Fibroblast of lung (primary cell): ENCODE results near the gene BCAS3. TPM values are rescaled to one million over a fixed set of nuclear protein-coding genes. Genes with fewer than 3 reads are reported as not detected.
A peak's percentile ranks its signal among the peaks of the same experiment; 100 is the strongest.

Experiments used
- DNase-seq, 2 donors: peaks; one replicate each; pipeline versions ENCODE4 v3.0.0 to v3.0.0-alpha.2; 2010; ENCODE audit warnings: low read depth in 2 of 2
- H2AFZ ChIP-seq: 2 replicates; pipeline ENCODE4 v1.5.1; 2012; ENCODE audit warnings: low read length, control low read depth, inconsistent platforms
- H3K27ac ChIP-seq: 2 replicates; pipeline ENCODE4 v1.5.1; 2011; ENCODE audit warnings: low read length, control low read depth; ENCODE audit not compliant: insufficient read depth
- H3K27me3 ChIP-seq: 2 replicates; pipeline ENCODE4 v1.5.1; 2011; ENCODE audit warnings: mild to moderate bottlenecking, low read length; ENCODE audit not compliant: control insufficient read depth, insufficient read depth
- H3K36me3 ChIP-seq: 2 replicates; pipeline ENCODE4 v1.5.1; 2011; ENCODE audit warnings: low read length; ENCODE audit not compliant: control insufficient read depth, insufficient read depth
- H3K4me1 ChIP-seq: 2 replicates; pipeline ENCODE4 v1.5.1; 2011; ENCODE audit warnings: low read length; ENCODE audit not compliant: control insufficient read depth, insufficient read depth; ENCODE audit errors: extremely low read depth
- H3K4me2 ChIP-seq: 2 replicates; pipeline ENCODE4 v1.5.1; 2011; ENCODE audit warnings: low read length, control low read depth; ENCODE audit not compliant: insufficient read depth; ENCODE audit errors: extremely low read depth
- H3K4me3 ChIP-seq, 4 experiments: fragments of 200-600 bp in 1 of 4; sonication (generic) in 1 of 4; replicated peaks in 1 of 4; 2 replicates each; pipeline ENCODE4 v1.5.1; 2011 to 2016; ENCODE audit warnings: low read length in 4 of 4, low read depth in 3 of 4, mild to moderate bottlenecking in 3 of 4, control low read depth in 2 of 4, inconsistent platforms in 1 of 4, mixed read lengths in 1 of 4; ENCODE audit not compliant: insufficient read depth in 1 of 4; ENCODE audit errors: control extremely low read depth in 1 of 4
- H3K79me2 ChIP-seq: 2 replicates; pipeline ENCODE4 v1.5.1; 2012; ENCODE audit warnings: mild to moderate bottlenecking, low read length, inconsistent platforms; ENCODE audit not compliant: control insufficient read depth, insufficient read depth
- H3K9ac ChIP-seq: 2 replicates; pipeline ENCODE4 v1.5.1; 2011; ENCODE audit warnings: mild to moderate bottlenecking, low read length, control low read depth; ENCODE audit not compliant: insufficient read depth
- H3K9me3 ChIP-seq: 2 replicates; pipeline ENCODE4 v1.5.1; 2012; ENCODE audit warnings: low read depth, low read length; ENCODE audit not compliant: control insufficient read depth, insufficient read depth
- H4K20me1 ChIP-seq: 2 replicates; pipeline ENCODE4 v1.5.1; 2011; ENCODE audit warnings: low read length; ENCODE audit not compliant: control insufficient read depth, insufficient read depth; ENCODE audit errors: extremely low read depth
- EZH2 ChIP-seq: IDR thresholded peaks from 2 replicates; pipeline ENCODE4 v1.5.1; 2012; ENCODE audit warnings: low read length, control low read depth, mild to moderate bottlenecking; ENCODE audit errors: missing control alignments
- polyA plus RNA-seq, 2 donors: library from polyadenylated mRNA; depleted of rRNA in 1 of 2; stranded (reverse) in 1 of 2; unstranded in 1 of 2; fragments of >200 nt; gene quantifications; 2 replicates each; pipeline ENCODE4 v1.2.1, GENCODE V29; 2011 to 2012; ENCODE audit warnings: missing spikeins in 1 of 2
- total RNA-seq: library from RNA; depleted of rRNA; stranded (reverse); fragments of >200 nt; gene quantifications from 2 replicates; pipeline ENCODE4 v1.2.1, GENCODE V29; 2014
- TF ChIP-seq, protein P1 (sequence below), 2 donors: IDR thresholded peaks in 1 of 2; conservative IDR thresholded peaks in 1 of 2; 1 replicate in 1 of 2; 2 replicates in 1 of 2; pipeline ENCODE4 v1.5.1; 2011 to 2012; ENCODE audit warnings: low read length in 2 of 2, control low read depth in 1 of 2, inconsistent platforms in 1 of 2, low read depth in 1 of 2, mild to moderate bottlenecking in 1 of 2

Gene BCAS3
- total and polyA plus RNA-seq, 2 donors (not counting 1 experiment from before 2014, with no cell fraction given) = 9.9 to 43.6 TPM

DNA sequence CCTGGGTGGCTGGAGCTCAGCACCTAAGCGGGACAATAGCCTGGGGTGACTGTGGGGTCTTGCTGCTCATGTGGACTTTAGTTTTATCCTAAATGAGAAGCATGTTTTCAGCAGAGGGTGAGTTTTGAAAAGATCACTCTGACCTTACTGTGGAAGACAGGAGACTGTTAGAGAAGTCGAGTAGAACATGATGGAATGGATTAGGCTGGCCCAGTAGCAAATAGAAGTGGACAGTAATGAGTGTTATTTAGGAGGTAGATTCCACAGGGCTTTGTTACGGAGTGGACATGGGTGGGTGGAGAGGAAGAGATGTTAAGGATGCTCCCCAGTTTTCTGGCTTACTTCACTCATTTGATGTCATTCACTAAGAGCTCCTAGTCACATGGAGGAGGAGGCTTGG is 648.7 kb downstream of the BCAS3 start:
- Histone ChIP-seq H2AFZ (no peak overlapping the region), H3K4me2 (no peak overlapping the region)

DNA sequence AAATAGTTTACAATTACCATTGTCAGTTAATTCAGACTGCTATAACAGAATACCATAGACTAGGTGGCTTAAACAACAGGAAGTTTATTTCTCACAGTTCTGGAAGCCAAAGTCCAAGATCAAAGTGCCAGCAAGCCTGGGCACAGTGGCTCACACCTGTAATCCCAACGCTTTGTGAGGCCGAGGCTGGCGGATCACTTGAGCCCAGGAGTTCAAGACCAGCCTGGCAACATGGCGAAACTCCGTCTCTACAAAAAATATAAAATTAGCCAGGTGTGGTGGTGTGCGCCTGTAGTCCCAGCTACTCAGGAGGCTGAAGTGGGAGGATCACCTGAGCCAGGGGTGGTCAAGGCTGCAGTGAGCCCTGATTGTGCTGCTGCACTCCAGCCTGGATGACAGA is 650.7 kb downstream of the BCAS3 start:
- H3K27ac ChIP-seq = no peak overlapping the region
- H4K20me1 ChIP-seq = no peaks in the 10 kb centered on the region
- H3K79me2 ChIP-seq = no peaks in the 10 kb centered on the region
- H3K27me3 ChIP-seq = no peaks in the 10 kb centered on the region
- no peak overlapping the region for H3K4me2 ChIP-seq
- TF ChIP-seq EZH2 = no peak
- no peak overlapping the region for H3K9ac ChIP-seq
- DNase-seq = no peak
- no peak overlapping the region for H2AFZ ChIP-seq
- H3K36me3 ChIP-seq = no peaks in the 10 kb centered on the region
- no peaks in the 10 kb centered on the region for H3K9me3 ChIP-seq
- peaks cover 23% of the 10 kb centered on the region for H3K4me1 ChIP-seq
- H3K4me3 ChIP-seq = no peak overlapping the region

More for the DNA sequence above, 648.7 kb downstream of the BCAS3 start:
- H3K4me3 ChIP-seq = no peak overlapping the region
- H3K36me3 ChIP-seq = no peaks in the 10 kb centered on the region
- no peaks in the 10 kb centered on the region for H4K20me1 ChIP-seq
- H3K9me3 ChIP-seq = no peaks in the 10 kb centered on the region
- TF ChIP-seq, protein P1, sequence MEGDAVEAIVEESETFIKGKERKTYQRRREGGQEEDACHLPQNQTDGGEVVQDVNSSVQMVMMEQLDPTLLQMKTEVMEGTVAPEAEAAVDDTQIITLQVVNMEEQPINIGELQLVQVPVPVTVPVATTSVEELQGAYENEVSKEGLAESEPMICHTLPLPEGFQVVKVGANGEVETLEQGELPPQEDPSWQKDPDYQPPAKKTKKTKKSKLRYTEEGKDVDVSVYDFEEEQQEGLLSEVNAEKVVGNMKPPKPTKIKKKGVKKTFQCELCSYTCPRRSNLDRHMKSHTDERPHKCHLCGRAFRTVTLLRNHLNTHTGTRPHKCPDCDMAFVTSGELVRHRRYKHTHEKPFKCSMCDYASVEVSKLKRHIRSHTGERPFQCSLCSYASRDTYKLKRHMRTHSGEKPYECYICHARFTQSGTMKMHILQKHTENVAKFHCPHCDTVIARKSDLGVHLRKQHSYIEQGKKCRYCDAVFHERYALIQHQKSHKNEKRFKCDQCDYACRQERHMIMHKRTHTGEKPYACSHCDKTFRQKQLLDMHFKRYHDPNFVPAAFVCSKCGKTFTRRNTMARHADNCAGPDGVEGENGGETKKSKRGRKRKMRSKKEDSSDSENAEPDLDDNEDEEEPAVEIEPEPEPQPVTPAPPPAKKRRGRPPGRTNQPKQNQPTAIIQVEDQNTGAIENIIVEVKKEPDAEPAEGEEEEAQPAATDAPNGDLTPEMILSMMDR (conservative IDR thresholded peaks at IDR 0.05 in 1 of 2, IDR thresholded peaks at IDR 0.05 in 1 of 2; ENCODE audit: low read depth in 1 of 2, low read length in 2 of 2) = no peak
- TF ChIP-seq EZH2 = no peak
- peak overlapping the region; percentile 74 for H3K27ac ChIP-seq
- DNase-seq = no peak
- H3K4me1 ChIP-seq = peaks cover 25% of the 10 kb centered on the region
- H3K9ac ChIP-seq = no peak overlapping the region
- no peaks in the 10 kb centered on the region for H3K27me3 ChIP-seq
- H3K79me2 ChIP-seq = no peaks in the 10 kb centered on the region

DNA sequence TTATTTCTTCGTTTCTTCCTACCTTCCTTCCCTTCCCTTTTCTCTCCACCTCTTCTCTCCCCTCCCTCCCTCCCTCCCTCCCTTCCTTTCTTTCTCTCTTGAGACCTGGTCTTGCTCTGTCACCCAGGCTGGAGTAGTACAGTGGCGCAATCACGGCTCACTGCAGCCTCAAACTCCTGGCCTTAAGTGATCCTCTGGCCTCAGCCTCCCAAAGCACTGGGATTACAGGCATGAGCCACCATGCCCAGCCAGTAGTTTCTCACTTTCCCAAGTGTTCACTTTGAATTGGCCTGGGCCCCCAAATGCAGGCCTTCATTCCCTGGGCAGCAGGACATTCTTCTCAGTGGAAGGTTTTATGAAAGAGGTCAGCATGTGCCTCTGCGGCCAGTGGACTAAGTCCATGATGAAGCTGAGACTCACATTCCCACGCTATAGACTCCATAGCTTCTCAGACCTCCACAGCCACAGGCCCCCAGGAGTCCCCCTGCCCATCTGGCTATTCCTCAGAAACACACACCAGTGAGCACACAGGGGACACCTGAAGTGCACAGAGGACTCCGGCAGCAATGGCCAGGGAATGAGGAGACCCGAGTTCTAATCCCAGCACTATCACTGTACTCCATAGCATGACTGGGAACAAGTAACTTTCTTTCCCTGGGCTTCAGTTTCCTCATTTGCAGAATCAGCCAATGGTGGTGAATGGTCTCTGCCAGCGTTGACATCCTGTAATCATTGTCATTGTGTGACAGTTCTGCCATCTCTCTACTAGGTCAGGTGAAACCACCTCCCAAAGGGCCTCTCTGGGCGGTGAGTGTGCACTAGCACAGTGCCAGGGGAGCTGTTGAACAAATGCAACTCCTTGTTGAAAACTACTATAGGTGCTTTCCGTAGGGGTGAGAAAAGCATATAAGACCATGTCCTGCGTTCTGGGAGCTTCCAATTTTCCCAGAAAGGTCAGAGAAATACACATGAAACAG is 652.8 kb downstream of the BCAS3 start:
- peaks cover 13% of the 10 kb centered on the region for H3K4me1 ChIP-seq
- H3K9me3 ChIP-seq = no peaks in the 10 kb centered on the region
- no peak overlapping the region for H3K27ac ChIP-seq
- H3K79me2 ChIP-seq = no peaks in the 10 kb centered on the region
- DNase-seq = no peak
- no peaks in the 10 kb centered on the region for H4K20me1 ChIP-seq
- no peak overlapping the region for H2AFZ ChIP-seq
- no peaks in the 10 kb centered on the region for H3K36me3 ChIP-seq
- no peak overlapping the region for H3K4me2 ChIP-seq
- TF ChIP-seq, protein P1 (conservative IDR thresholded peaks at IDR 0.05 in 1 of 2, IDR thresholded peaks at IDR 0.05 in 1 of 2; ENCODE audit: low read depth in 1 of 2, low read length in 2 of 2) = no peak
- no peak for TF ChIP-seq EZH2
- H3K9ac ChIP-seq = no peak overlapping the region
- H3K4me3 ChIP-seq = no peak overlapping the region
- H3K27me3 ChIP-seq = no peaks in the 10 kb centered on the region
